C4-2B (cell line): ENCODE data around the gene ATP8B1.

ENCODE experiments used
- ZFX ChIP-seq: fragments of 450-650 bp; IDR thresholded peaks from 2 replicates; pipeline ENCODE4 v1.6.1; 2017
- TF ChIP-seq, protein P1 (sequence below): fragments of 450-650 bp; conservative IDR thresholded peaks from 2 replicates; pipeline ENCODE4 v1.5.1; 2017; ENCODE audit warnings: mild to moderate bottlenecking

DNA sequence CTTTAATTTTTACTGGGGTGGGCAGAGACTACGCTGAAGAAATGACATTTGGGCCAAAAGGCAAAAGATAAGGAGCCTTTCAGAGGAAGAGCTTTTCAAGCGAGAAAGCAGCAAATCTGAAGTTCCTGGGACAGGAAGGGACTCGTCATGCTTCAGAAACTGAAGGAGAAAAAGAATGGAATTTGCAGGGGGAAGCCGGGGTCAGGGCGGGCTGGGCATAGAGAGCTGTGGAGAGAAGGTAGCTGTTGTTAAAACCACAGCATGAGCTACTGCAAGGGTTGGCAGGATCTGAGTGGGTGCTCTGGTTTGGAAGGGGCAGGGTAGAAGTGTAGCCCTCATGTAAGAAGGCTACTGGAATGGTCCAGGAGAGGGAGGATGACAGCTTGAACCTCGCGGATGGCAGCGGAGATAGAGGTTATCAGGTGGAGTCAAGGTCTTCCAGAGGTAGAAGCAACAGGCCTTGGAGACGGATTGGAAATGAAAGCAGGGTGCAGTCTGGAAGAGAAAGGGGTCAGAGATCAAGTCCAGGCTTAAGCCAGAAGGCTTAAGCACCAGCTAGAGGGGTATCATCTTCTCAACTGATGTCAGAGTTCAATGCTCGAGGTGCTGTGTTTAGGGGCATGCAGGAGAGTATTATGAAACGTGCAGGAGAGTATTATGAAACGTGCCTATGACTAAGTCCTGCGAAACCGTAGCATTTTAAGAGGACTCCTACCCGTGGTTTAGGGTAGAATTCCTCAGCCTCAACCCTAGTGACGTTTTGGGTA lies 18.9 kb downstream of the ATP8B1 start:
- TF ChIP-seq, protein P1, sequence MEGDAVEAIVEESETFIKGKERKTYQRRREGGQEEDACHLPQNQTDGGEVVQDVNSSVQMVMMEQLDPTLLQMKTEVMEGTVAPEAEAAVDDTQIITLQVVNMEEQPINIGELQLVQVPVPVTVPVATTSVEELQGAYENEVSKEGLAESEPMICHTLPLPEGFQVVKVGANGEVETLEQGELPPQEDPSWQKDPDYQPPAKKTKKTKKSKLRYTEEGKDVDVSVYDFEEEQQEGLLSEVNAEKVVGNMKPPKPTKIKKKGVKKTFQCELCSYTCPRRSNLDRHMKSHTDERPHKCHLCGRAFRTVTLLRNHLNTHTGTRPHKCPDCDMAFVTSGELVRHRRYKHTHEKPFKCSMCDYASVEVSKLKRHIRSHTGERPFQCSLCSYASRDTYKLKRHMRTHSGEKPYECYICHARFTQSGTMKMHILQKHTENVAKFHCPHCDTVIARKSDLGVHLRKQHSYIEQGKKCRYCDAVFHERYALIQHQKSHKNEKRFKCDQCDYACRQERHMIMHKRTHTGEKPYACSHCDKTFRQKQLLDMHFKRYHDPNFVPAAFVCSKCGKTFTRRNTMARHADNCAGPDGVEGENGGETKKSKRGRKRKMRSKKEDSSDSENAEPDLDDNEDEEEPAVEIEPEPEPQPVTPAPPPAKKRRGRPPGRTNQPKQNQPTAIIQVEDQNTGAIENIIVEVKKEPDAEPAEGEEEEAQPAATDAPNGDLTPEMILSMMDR, result no peak
- no peak for TF ChIP-seq ZFX
